ENCODE results near the gene ULBP3.
"Not testable (repeated sequence)": the region's sequence is repeated elsewhere in the genome, so short reads cannot be mapped to it uniquely, and the experiment has no call there.

Gene ULBP3

GRCh38 chr6:150068151-150068550, 770 bp downstream of the ULBP3 start:
- peak in 1 of 2 donors; percentile 45 for DNase-seq

GRCh38 chr6:150065083-150065482, 3.8 kb downstream of the ULBP3 start:
- Histone ChIP-seq H3K36me3 (no peaks in the 10 kb centered on the region), H3K9me3 (no peaks in the 10 kb centered on the region), H3K4me1 (peaks cover 0 to 13% (median 7%) of the 10 kb centered on the region in 4 donors), H3K4me3 (no peak overlapping the region), H3K27ac (no peak overlapping the region), H3K27me3 (no peaks in the 10 kb centered on the region)
- TF ChIP-seq, protein P1, sequence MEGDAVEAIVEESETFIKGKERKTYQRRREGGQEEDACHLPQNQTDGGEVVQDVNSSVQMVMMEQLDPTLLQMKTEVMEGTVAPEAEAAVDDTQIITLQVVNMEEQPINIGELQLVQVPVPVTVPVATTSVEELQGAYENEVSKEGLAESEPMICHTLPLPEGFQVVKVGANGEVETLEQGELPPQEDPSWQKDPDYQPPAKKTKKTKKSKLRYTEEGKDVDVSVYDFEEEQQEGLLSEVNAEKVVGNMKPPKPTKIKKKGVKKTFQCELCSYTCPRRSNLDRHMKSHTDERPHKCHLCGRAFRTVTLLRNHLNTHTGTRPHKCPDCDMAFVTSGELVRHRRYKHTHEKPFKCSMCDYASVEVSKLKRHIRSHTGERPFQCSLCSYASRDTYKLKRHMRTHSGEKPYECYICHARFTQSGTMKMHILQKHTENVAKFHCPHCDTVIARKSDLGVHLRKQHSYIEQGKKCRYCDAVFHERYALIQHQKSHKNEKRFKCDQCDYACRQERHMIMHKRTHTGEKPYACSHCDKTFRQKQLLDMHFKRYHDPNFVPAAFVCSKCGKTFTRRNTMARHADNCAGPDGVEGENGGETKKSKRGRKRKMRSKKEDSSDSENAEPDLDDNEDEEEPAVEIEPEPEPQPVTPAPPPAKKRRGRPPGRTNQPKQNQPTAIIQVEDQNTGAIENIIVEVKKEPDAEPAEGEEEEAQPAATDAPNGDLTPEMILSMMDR (IDR thresholded peaks at IDR 0.05) = no peak
- intact Hi-C loops (cut with DNase I; ENCODE audit: low total_unique reads) = no loop called here
- DNase-seq = no peak

More at GRCh38 chr6:150068151-150068550, 770 bp downstream of the ULBP3 start:
- no peaks in the 10 kb centered on the region for H3K9me3 ChIP-seq
- TF ChIP-seq, protein P1 (IDR thresholded peaks at IDR 0.05) = no peak
- intact Hi-C loops (cut with DNase I; ENCODE audit: low total_unique reads) = no loop called here
- H3K36me3 ChIP-seq = no peaks in the 10 kb centered on the region
- peak overlapping the region; percentile 73 to 74 for H3K27ac ChIP-seq
- H3K27me3 ChIP-seq = peaks cover 0 to 5% of the 10 kb centered on the region in 2 donors
- peaks cover 0 to 18% (median 9%) of the 10 kb centered on the region in 4 donors for H3K4me1 ChIP-seq
- H3K4me3 ChIP-seq = peak overlapping the region; percentile 75 to 86

GRCh38 chr6:150063640-150064039, 5.3 kb downstream of the ULBP3 start:
- TF ChIP-seq, protein P1 (IDR thresholded peaks at IDR 0.05) = no peak
- Histone ChIP-seq H3K27me3 (peaks cover 0 to 7% of the 10 kb centered on the region in 2 donors), H3K9me3 (no peaks in the 10 kb centered on the region), H3K36me3 (no peaks in the 10 kb centered on the region), H3K4me1 (peaks cover 0 to 8% (median 7%) of the 10 kb centered on the region in 4 donors), H3K4me3 (no peak overlapping the region), H3K27ac (no peak overlapping the region)
- DNase-seq = no peak
- intact Hi-C loops (cut with DNase I; ENCODE audit: low total_unique reads) = no loop called here

DNA sequence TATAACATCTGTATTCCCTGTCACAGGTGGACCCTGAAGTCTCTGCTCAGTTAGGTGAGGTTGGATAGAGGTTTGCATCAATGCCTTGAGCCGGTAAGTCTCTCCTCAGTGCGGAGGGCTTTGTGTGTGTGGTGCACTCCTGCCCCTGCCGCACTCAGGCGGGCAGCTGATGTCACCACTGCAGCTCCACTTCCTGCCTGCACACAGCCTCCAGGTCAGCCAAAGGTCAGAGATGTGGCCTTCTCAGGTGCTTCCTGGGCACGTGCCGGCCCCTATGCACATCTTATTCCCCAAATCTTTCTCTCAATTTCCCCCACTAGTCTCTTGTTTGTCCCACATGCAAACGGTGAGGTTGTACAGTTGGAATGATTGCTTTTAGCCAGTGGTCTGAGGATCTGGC, 8.9 kb downstream of the ULBP3 start:
- H3K36me3 ChIP-seq; DNase-seq; H3K4me3 ChIP-seq; H3K9me3 ChIP-seq; intact Hi-C loops (cut with DNase I; ENCODE audit: low total_unique reads); H3K27ac ChIP-seq; H3K4me1 ChIP-seq: not testable (repeated sequence)
- peaks cover 0 to 25% of the 10 kb centered on the region in 2 donors for H3K27me3 ChIP-seq

DNA sequence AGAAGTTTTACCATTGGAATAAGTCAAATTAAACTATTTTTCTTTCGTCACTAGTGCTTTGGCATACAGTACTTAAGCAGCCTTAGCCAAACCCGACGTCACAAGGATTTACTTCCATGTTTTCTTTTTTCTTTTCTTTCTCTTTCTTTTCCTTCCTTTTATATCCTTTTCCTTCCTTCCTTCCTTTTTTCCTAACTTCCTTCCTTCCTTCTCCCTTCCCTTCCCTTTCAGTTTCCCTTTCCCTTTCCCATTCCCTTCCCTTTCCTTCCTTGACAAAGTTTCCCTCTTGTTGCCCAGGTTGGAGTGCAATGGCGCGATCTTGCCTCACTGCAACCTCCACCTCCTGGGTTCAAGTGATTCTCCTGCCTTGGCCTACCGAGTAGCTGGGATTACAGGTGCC, 9.9 kb downstream of the ULBP3 start:
- Histone ChIP-seq H3K27me3 (peaks cover 0 to 33% of the 10 kb centered on the region in 2 donors), H3K9me3 (no peaks in the 10 kb centered on the region), H3K36me3 (no peaks in the 10 kb centered on the region), H3K4me3 (no peak overlapping the region), H3K4me1 (no peaks in the 10 kb centered on the region), H3K27ac (no peak overlapping the region)
- DNase-seq = no peak
- TF ChIP-seq, protein P1 (IDR thresholded peaks at IDR 0.05) = no peak
- intact Hi-C loops (cut with DNase I; ENCODE audit: low total_unique reads) = no loop called here

- DNase-seq = no peak
- TF ChIP-seq, protein P1 (IDR thresholded peaks at IDR 0.05) = no peak
- Histone ChIP-seq H3K4me1 (no peaks in the 10 kb centered on the region), H3K4me3 (no peak overlapping the region), H3K27me3 (peaks cover 0 to 40% of the 10 kb centered on the region in 2 donors), H3K27ac (no peak overlapping the region), H3K9me3 (no peaks in the 10 kb centered on the region), H3K36me3 (no peaks in the 10 kb centered on the region)
- intact Hi-C loops (cut with DNase I; ENCODE audit: low total_unique reads) = no loop called here
These were observed 10.6 kb downstream of the ULBP3 start for GRCh38 chr6:150058231-150058792.
